Spinal cord (tissue), 10 donors: Measurements from ENCODE around the gene RIOK2. TPM values are rescaled to one million over a fixed set of nuclear protein-coding genes. Genes with fewer than 3 reads are reported as not detected.
"Not testable (repeated sequence)": the region's sequence is repeated elsewhere in the genome, so short reads cannot be mapped to it uniquely, and the experiment has no call there.

Source experiments
- DNase-seq, 6 donors: peaks; one replicate each; pipeline versions ENCODE4 v3.0.0 to v3.0.0-alpha.2; 2013 to 2015; ENCODE audit warnings: low spot score in 6 of 6, low read depth in 4 of 6
- H3K27ac ChIP-seq: one replicate; pipeline ENCODE4 v1.5.1; 2013; ENCODE audit warnings: low read depth, low read length, control low read depth
- H3K27me3 ChIP-seq: one replicate; pipeline ENCODE4 v1.6.1; 2013; ENCODE audit warnings: low read length; ENCODE audit not compliant: control insufficient read depth, insufficient read depth
- H3K36me3 ChIP-seq: one replicate; pipeline ENCODE4 v1.6.1; 2013; ENCODE audit warnings: low read length; ENCODE audit not compliant: control insufficient read depth, insufficient read depth
- H3K4me1 ChIP-seq: one replicate; pipeline ENCODE4 v1.6.1; 2013; ENCODE audit warnings: low read length; ENCODE audit not compliant: control insufficient read depth, insufficient read depth
- H3K4me3 ChIP-seq: one replicate; pipeline ENCODE4 v1.5.1; 2013; ENCODE audit warnings: low read depth, low read length, control low read depth
- H3K9me3 ChIP-seq: one replicate; pipeline ENCODE4 v1.6.1; 2013; ENCODE audit warnings: low read length; ENCODE audit not compliant: control insufficient read depth, insufficient read depth
- WGBS: methylation state at CpG from one replicate; pipeline ENCODE4 v1.1.5; 2013; ENCODE audit warnings: missing lambda C conversion rate; ENCODE audit not compliant: insufficient coverage; 5-methylcytosine and 5-hydroxymethylcytosine counted together
- polyA plus RNA-seq, 2 donors: library from polyadenylated mRNA; unstranded; fragments of 120-200 nt; gene quantifications; one replicate each; pipeline ENCODE4 v1.2.1, GENCODE V29; 2013; ENCODE audit not compliant: insufficient read length in 2 of 2
- total RNA-seq, 2 donors: library from RNA; depleted of rRNA in 1 of 2; stranded (reverse); fragments of 120-200 nt in 1 of 2; fragments of >200 nt in 1 of 2; gene quantifications; one replicate each; pipeline versions ENCODE4 v1.2.3 to v1.2.4, GENCODE V29; 2013 to 2014
- donor health status: healthy.

The RIOK2 gene
- total and polyA plus RNA-seq, 4 donors, result 24.3 to 30.8 (median 29.0) TPM

DNA sequence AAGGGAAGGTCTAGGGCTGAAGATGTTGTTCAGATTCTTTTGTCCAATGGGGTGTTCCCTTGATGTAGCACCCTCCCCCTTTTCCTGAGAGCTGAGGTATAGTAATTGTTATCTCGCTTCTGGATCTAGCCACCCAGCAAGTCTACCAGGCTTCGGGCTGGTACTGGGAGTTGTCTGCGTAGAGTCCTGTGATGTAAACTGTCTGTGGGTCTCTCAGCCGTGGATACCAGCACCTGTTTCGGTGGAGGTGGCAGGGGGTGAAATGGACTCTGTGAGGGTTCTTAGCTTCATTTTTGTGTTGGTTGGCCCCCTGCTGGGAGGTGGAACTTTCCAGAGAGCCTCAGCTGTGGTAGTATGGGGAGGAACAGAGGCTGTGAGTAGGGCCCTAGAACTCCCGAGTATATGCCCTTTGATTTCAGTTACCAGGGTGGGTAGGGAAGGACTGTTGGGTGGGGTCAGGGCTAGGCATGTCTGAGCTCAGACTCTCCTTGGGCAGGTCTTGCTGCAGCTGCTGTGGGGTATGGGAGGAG, 25.2 kb upstream of the RIOK2 start:
- H3K27ac ChIP-seq, result no peak overlapping the region
- H3K4me3 ChIP-seq, result no peak overlapping the region
- no peak for DNase-seq
- no peaks in the 10 kb centered on the region for H3K27me3 ChIP-seq
- H3K9me3 ChIP-seq, result peaks cover 2% of the 10 kb centered on the region
- WGBS, result 97% methylated on average over 6 of the region's 6 CpGs
- H3K4me1 ChIP-seq, result no peaks in the 10 kb centered on the region
- H3K36me3 ChIP-seq, result no peaks in the 10 kb centered on the region

GRCh38 chr5:97194366-97194765, 11.3 kb upstream of the RIOK2 start:
- no peak overlapping the region for H3K27ac ChIP-seq
- no peaks in the 10 kb centered on the region for H3K9me3 ChIP-seq
- H3K4me3 ChIP-seq, result no peak overlapping the region
- H3K4me1 ChIP-seq, result no peaks in the 10 kb centered on the region
- WGBS, result 39% methylated on average over 2 of the region's 2 CpGs
- peak in 1 of 6 donors; percentile 7 for DNase-seq
- no peaks in the 10 kb centered on the region for H3K36me3 ChIP-seq
- H3K27me3 ChIP-seq, result no peaks in the 10 kb centered on the region

GRCh38 chr5:97193355-97193688, 10.3 kb upstream of the RIOK2 start:
- Histone ChIP-seq H3K27ac (no peak overlapping the region), H3K4me1 (no peaks in the 10 kb centered on the region), H3K27me3 (no peaks in the 10 kb centered on the region), H3K9me3 (no peaks in the 10 kb centered on the region), H3K36me3 (no peaks in the 10 kb centered on the region), H3K4me3 (no peak overlapping the region)
- WGBS, result 89% methylated on average over 4 of the region's 4 CpGs
- no peak for DNase-seq

GRCh38 chr5:97192580-97193354, 9.7 kb upstream of the RIOK2 start:
- WGBS, result 79% methylated on average over 5 of the region's 5 CpGs
- Histone ChIP-seq H3K27ac (no peak overlapping the region), H3K36me3 (no peaks in the 10 kb centered on the region), H3K4me1 (no peaks in the 10 kb centered on the region), H3K27me3 (no peaks in the 10 kb centered on the region), H3K4me3 (no peak overlapping the region), H3K9me3 (no peaks in the 10 kb centered on the region)
- no peak for DNase-seq

DNA sequence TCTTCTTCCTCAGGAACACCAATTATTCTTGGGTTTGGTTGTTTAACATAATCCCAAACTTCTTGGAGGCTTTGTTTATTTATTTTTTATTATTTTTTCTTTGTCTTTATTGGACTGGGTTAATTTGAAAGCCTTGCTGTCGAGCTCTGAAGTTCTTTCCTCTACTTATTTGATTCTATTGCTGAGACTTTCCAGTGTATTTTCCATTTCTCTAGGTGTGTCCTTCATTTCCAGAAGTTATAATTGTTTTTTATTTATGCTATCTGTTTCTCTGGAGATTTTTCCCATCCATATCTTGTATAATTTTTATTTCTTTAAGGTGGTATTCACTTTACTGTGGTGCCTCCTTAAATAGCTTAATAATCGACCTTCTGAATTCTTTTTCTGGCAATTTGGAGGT, 8.8 kb upstream of the RIOK2 start:
- Histone ChIP-seq H3K36me3 (no peaks in the 10 kb centered on the region), H3K27me3 (no peaks in the 10 kb centered on the region), H3K4me3 (no peak overlapping the region), H3K9me3 (no peaks in the 10 kb centered on the region), H3K4me1 (no peaks in the 10 kb centered on the region), H3K27ac (no peak overlapping the region)
- no peak for DNase-seq
- no CpG with 5 or more reads among the region's 2 CpGs for WGBS

DNA sequence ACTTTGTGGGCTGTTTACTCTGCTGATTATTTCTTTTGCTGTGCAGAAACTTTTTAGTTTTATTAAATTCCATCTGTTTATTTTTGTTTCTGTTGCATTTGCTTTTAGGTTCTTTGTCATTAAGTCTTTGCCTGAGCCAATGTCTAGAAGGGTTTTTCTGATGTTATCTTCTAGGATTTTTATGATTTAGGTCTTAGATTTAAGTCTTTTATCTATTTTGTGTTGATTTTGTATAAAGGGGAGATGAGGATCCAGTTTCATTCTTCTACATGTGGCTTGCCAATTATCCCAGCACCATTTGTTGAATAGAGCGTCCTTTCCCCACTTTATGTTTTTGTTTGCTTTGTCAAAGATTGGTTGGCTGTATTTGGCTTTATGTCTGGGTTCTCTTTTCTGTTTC, 6.5 kb upstream of the RIOK2 start:
- H3K4me1 ChIP-seq, H3K27ac ChIP-seq, H3K9me3 ChIP-seq, H3K27me3 ChIP-seq, H3K4me3 ChIP-seq, DNase-seq, H3K36me3 ChIP-seq: not testable (repeated sequence)
- WGBS, result no CpG with 5 or more reads among the region's 1 CpG

DNA sequence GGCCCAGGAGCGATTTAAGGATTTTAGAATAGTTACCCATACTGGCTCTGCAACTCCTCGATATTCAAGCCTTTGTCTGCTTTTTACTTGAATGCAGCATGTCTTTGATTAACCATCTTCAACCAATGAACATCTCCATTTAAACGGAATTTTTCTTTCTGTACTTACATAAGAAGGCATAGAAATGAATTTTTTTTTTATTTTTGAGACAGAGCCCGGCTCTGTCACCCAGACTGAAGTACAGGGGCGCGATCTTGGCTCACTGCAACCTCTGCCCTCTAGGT, 825 bp upstream of the RIOK2 start:
- no CpG with 5 or more reads among the region's 6 CpGs for WGBS
- Histone ChIP-seq H3K36me3 (no peaks in the 10 kb centered on the region), H3K4me1 (peaks cover 7% of the 10 kb centered on the region), H3K27me3 (no peaks in the 10 kb centered on the region), H3K4me3 (peak overlapping the region; percentile 99), H3K27ac (peak overlapping the region; percentile 97), H3K9me3 (no peaks in the 10 kb centered on the region)
- DNase-seq, result no peak

- H3K27ac ChIP-seq, result peak overlapping the region; percentile 97
- H3K9me3 ChIP-seq, result no peaks in the 10 kb centered on the region
- H3K27me3 ChIP-seq, result no peaks in the 10 kb centered on the region
- peak overlapping the region; percentile 99 for H3K4me3 ChIP-seq
- DNase-seq, result no peak
- WGBS, result 0% methylated on average over 8 of the region's 12 CpGs
- peaks cover 7% of the 10 kb centered on the region for H3K4me1 ChIP-seq
- peaks cover 3% of the 10 kb centered on the region for H3K36me3 ChIP-seq
Measured at GRCh38 chr5:97182571-97183099, 412 bp downstream of the RIOK2 start.

- no peaks in the 10 kb centered on the region for H3K9me3 ChIP-seq
- peaks cover 7% of the 10 kb centered on the region for H3K4me1 ChIP-seq
- peaks cover 3% of the 10 kb centered on the region for H3K36me3 ChIP-seq
- DNase-seq, result no peak
- H3K27me3 ChIP-seq, result no peaks in the 10 kb centered on the region
- no peak overlapping the region for H3K27ac ChIP-seq
- H3K4me3 ChIP-seq, result peak overlapping the region; percentile 99
- 76% methylated on average over 1 of the region's 4 CpGs for WGBS
Measured at GRCh38 chr5:97181856-97182545, 1.0 kb downstream of the RIOK2 start.

GRCh38 chr5:97179457-97179856, 3.6 kb downstream of the RIOK2 start:
- not testable (repeated sequence) for H3K27ac ChIP-seq, DNase-seq, H3K27me3 ChIP-seq, H3K4me3 ChIP-seq, H3K9me3 ChIP-seq, H3K4me1 ChIP-seq
- H3K36me3 ChIP-seq, result peaks cover 14% of the 10 kb centered on the region
- WGBS, result no CpG with 5 or more reads among the region's 3 CpGs
